HUES48 (cell line): ENCODE data around the gene CCDC57.

Experiments used
- H3K27ac ChIP-seq: one replicate; pipeline ENCODE4 v1.7.0; 2013; ENCODE audit warnings: low read depth, low read length, inconsistent platforms
- H3K27me3 ChIP-seq: 2 replicates; pipeline ENCODE4 v1.6.1; 2013; ENCODE audit warnings: mild to moderate bottlenecking, low read length; ENCODE audit not compliant: control insufficient read depth, insufficient read depth
- H3K36me3 ChIP-seq: 2 replicates; pipeline ENCODE4 v1.6.1; 2013; ENCODE audit warnings: low read length; ENCODE audit not compliant: control insufficient read depth, insufficient read depth
- H3K4me1 ChIP-seq: 2 replicates; pipeline ENCODE4 v1.6.1; 2013; ENCODE audit warnings: mild to moderate bottlenecking, low read length; ENCODE audit not compliant: control insufficient read depth, insufficient read depth
- H3K4me3 ChIP-seq: 2 replicates; pipeline ENCODE4 v1.5.1; 2013; ENCODE audit warnings: mild to moderate bottlenecking, low read depth, low read length
- H3K9ac ChIP-seq: 2 replicates; pipeline ENCODE4 v1.6.1; 2013; ENCODE audit warnings: mild to moderate bottlenecking, low read depth, low read length, moderate library complexity
- H3K9me3 ChIP-seq: 2 replicates; pipeline ENCODE4 v1.6.1; 2013; ENCODE audit warnings: low read length; ENCODE audit not compliant: control insufficient read depth, insufficient read depth

CCDC57 gene

DNA sequence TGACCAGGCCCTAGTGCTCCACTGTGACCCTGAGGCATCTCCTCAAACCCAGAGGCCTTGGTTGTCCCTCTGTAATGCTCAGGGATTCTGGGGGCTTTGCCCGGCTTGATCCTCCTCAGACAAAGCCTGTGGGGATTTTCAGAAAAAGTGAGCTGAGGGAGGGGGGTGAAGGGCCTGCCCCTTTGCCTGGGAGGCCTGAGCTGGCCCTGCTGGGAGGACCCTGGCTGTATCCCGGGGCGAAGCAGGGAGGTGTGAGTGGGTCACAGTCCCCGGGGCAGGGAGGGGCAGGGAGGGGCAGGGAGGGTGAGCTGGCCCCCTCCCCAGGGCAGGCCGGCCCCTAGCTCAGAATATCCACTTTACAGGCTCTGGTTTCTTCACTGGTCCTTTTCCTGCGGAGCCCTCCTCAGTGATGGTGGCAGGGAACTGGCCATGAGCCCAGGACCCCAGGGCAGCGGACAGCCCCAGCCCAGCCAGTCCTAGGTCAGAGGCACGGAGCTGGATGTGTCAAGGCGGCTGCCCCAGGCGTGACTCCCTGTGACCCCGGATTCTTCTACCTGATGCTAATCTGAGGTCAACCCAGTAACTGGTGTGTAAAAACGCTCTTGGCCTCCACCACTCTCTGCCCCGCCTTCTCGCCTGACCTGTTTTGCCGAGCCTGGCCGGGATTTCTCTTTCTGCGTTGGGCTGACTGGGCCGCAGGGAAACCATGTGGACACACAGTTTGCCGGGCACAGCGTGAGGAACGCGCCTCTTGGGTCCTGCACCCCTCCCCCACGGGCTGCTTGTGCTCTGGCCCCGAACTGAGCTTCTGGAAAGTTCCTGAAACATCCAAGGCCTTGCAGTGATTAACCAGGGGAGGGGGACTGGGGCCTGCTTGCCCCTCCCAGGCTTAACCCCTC, 108.8 kb downstream of the CCDC57 start:
- H3K36me3 ChIP-seq: no peaks in the 10 kb centered on the region
- peaks cover 46% of the 10 kb centered on the region for H3K4me1 ChIP-seq
- no peak overlapping the region for H3K4me3 ChIP-seq
- H3K27ac ChIP-seq: peak overlapping the region; percentile 89
- H3K27me3 ChIP-seq: no peaks in the 10 kb centered on the region
- H3K9ac ChIP-seq: no peak overlapping the region
- no peaks in the 10 kb centered on the region for H3K9me3 ChIP-seq

DNA sequence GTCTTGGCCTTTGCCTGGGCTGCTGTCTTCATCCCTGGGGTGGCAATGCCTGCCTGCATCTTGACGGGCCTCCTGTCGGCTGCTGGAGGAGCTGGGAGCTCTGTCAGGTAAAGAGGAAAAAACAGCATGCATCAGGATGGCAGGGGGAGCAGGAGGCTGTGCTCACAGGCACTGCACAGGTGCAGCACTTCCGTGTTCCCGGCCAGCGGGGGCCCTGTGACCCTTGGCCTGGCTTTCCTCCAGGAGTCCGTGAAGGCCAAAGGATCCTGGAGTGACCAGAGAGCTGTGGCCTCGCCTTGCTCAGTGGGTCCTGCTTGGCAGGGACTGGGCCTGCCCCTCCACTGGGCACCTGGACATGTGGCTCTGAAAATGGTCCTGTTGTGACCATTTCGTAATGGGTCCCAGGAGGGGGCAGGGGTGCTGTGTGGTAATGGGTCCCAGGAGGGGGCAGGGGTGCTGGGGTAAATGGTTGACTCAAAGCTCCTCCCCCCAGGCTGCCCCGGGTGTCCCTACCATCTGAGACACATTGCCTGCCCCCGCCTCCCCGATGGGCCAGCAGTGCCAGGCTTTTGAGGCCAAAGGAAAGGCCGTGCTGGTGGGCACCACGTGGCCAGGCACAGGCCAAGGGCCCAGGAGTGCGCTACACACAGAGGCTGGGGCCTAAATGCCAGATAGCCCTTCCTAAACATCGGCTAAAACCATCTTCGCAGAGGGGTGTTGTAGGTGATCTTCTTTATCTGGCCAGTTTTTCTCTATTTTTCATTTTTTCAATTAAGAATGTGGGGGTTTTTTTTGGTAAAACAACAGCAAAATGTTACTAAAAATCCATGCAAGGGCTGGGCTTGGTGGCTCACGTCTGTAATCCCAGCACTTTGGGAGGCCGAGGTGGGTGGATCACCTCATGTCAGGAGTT, 110.6 kb downstream of the CCDC57 start:
- H3K27ac ChIP-seq: peak overlapping the region; percentile 55
- H3K4me3 ChIP-seq: no peak overlapping the region
- no peaks in the 10 kb centered on the region for H3K9me3 ChIP-seq
- no peak overlapping the region for H3K9ac ChIP-seq
- no peaks in the 10 kb centered on the region for H3K27me3 ChIP-seq
- H3K4me1 ChIP-seq: peaks cover 46% of the 10 kb centered on the region
- H3K36me3 ChIP-seq: no peaks in the 10 kb centered on the region

DNA sequence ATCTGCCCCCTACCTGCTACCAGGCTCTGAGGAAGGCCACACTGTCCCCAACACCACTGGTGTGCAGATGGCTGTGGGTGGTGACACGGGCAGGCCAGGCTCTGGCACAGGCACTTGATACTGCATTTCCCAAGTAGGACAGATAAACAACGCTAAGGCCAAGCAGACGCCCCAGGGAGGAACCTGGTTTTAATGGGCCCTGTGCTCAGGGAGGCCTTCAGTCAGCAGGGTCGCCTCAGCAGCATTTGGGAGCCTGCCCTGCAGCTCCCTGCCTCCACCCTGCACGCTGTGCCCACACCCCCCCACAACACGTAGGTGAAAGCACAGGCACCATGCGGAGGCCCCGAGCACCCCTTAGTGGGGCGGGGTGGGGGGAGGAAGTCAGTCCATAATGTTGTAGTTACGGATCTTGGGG, 111.3 kb downstream of the CCDC57 start:
- peak overlapping the region; percentile 21 for H3K27ac ChIP-seq
- no peak overlapping the region for H3K9ac ChIP-seq
- no peak overlapping the region for H3K4me3 ChIP-seq
- H3K27me3 ChIP-seq: no peaks in the 10 kb centered on the region
- H3K36me3 ChIP-seq: peaks cover under 1% of the 10 kb centered on the region; the same call in 1 of the 2 replicates
- no peaks in the 10 kb centered on the region for H3K9me3 ChIP-seq
- H3K4me1 ChIP-seq: peaks cover 50% of the 10 kb centered on the region

GRCh38 chr17:82100502-82101298, 111.9 kb downstream of the CCDC57 start:
- Histone ChIP-seq H3K27me3 (no peaks in the 10 kb centered on the region), H3K9ac (no peak overlapping the region), H3K27ac (peak overlapping the region; percentile 21), H3K36me3 (peaks cover 7% of the 10 kb centered on the region), H3K4me1 (peaks cover 46% of the 10 kb centered on the region), H3K4me3 (no peak overlapping the region), H3K9me3 (no peaks in the 10 kb centered on the region)

- Histone ChIP-seq H3K36me3 (peaks cover 18% of the 10 kb centered on the region), H3K4me1 (peaks cover 41% of the 10 kb centered on the region), H3K9ac (peak overlapping the region; percentile 82), H3K4me3 (peak overlapping the region; percentile 72), H3K9me3 (no peaks in the 10 kb centered on the region), H3K27me3 (no peaks in the 10 kb centered on the region), H3K27ac (peak overlapping the region; percentile 97)
Measured at GRCh38 chr17:82098939-82099763, 113.5 kb downstream of the CCDC57 start.

- Histone ChIP-seq H3K27me3 (no peaks in the 10 kb centered on the region), H3K36me3 (peaks cover 26% of the 10 kb centered on the region), H3K9ac (peak within 1 kb of the TSS; percentile 83), H3K27ac (peak within 1 kb of the TSS; percentile 97), H3K4me1 (peaks cover 33% of the 10 kb centered on the region; the same call in 1 of the 2 replicates), H3K4me3 (peak within 1 kb of the TSS; percentile 82), H3K9me3 (no peaks in the 10 kb centered on the region)
Measured at GRCh38 chr17:82098169-82098938, 114.3 kb downstream of the CCDC57 start, which contains the start of gene FASN. FASN (minus strand) TSS chr17:82098236; CDS start chr17:82096445, 1,791 bp downstream.

GRCh38 chr17:82097919-82098168, 114.8 kb downstream of the CCDC57 start:
- Histone ChIP-seq H3K36me3 (peaks cover 31% of the 10 kb centered on the region), H3K9me3 (no peaks in the 10 kb centered on the region), H3K4me3 (peak overlapping the region; percentile 82), H3K27me3 (no peaks in the 10 kb centered on the region), H3K4me1 (peaks cover 29% of the 10 kb centered on the region; the same call in 1 of the 2 replicates), H3K27ac (peak overlapping the region; percentile 86), H3K9ac (peak overlapping the region; percentile 75; the same call in 1 of the 2 replicates)

GRCh38 chr17:82097184-82097918, 115.3 kb downstream of the CCDC57 start:
- H3K9ac ChIP-seq: peak overlapping the region; percentile 75; the same call in 1 of the 2 replicates
- H3K27ac ChIP-seq: peak overlapping the region; percentile 86
- peak overlapping the region; percentile 82 for H3K4me3 ChIP-seq
- H3K9me3 ChIP-seq: no peaks in the 10 kb centered on the region
- H3K36me3 ChIP-seq: peaks cover 34% of the 10 kb centered on the region
- no peaks in the 10 kb centered on the region for H3K27me3 ChIP-seq
- peaks cover 28% of the 10 kb centered on the region; the same call in 1 of the 2 replicates for H3K4me1 ChIP-seq

DNA sequence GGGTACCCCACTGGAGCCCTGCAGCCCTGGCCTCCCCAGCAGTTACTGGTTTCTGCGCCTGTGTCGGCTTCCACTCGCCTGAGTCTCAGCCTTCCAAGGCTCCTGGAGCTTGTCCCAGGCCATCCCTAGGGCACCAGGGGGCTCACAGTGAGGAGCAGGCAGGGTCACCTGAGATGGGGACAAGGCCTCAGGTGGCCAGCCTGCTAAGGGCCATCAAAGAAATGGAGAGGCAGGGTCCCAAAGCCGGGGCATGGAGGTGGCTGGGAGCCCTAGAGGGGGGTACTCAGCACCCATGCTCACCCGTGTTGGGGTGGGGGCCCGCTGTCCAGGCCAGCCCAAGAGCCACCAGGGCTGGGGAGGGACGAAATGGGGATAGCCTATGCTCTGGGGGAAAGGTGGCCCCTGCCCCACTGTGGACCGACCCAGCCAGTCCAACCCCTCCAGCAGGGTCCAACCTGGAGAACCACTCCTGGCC, 115.9 kb downstream of the CCDC57 start:
- Histone ChIP-seq H3K4me3 (peak overlapping the region; percentile 82), H3K27me3 (no peaks in the 10 kb centered on the region), H3K9ac (peak overlapping the region; percentile 75; the same call in 1 of the 2 replicates), H3K4me1 (peaks cover 23% of the 10 kb centered on the region; the same call in 1 of the 2 replicates), H3K27ac (no peak overlapping the region), H3K9me3 (no peaks in the 10 kb centered on the region), H3K36me3 (peaks cover 40% of the 10 kb centered on the region)
